ENCODE results near the gene UBE2H.
A peak's percentile ranks its signal among the peaks of the same experiment; 100 is the strongest.
"Not testable (repeated sequence)": the region's sequence is repeated elsewhere in the genome, so short reads cannot be mapped to it uniquely, and the experiment has no call there.

Gene UBE2H

DNA sequence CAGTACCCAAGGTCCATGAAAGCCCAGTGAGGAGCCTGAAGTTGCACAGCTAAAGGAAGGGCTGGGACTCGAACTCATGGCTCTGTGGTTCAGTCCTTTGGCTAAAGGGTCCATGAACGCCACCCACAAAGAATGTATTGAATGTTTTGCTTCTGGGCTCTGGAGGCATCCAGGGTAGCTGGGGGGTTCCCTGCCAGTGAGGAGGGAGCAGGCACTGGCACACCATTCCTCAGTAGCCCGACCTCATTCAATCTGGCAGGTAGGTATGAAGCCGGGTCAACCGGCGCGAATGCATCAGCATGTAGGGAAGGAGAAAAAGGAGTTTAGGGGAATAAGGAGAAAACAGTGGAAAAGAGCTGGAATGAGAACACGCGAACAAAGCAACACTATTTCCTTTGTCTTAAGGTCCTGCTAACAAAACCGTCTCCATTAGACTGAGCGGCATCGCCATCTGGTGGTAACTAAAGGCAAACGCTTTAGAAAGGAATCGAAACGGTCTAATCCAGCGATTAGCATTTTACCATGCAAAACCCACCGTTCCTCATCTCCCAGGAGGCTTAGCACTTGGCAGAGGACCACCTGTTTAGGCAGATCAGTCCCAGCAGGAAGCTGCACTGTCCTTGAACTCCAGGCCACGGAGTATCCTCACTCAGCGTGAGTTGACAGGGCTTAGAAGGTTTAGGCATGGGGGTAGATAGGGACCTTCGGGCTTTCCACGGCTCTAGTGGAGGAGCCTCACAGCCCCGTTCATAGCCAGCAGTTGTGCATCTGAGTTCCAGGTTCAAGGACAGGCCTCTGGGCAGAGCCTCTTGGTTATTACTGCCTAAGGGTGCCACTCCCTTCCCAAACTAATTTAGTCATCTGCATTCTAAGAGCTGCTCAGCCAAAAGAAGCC, 122.8 kb downstream of the UBE2H start:
- Histone ChIP-seq H3K4me3 (ENCODE audit: low read length) (no peak overlapping the region), H3K27me3 (ENCODE audit: control insufficient read depth, insufficient read depth, low read length) (no peaks in the 10 kb centered on the region), H3K9ac (ENCODE audit: low read length) (no peak overlapping the region), H3K9me3 (ENCODE audit: control insufficient read depth, low read length) (no peaks in the 10 kb centered on the region), H3K36me3 (ENCODE audit: control insufficient read depth, insufficient read depth, low read length) (no peaks in the 10 kb centered on the region), H3K4me1 (ENCODE audit: control insufficient read depth, insufficient read depth, low read length) (peaks cover 27% of the 10 kb centered on the region)

DNA sequence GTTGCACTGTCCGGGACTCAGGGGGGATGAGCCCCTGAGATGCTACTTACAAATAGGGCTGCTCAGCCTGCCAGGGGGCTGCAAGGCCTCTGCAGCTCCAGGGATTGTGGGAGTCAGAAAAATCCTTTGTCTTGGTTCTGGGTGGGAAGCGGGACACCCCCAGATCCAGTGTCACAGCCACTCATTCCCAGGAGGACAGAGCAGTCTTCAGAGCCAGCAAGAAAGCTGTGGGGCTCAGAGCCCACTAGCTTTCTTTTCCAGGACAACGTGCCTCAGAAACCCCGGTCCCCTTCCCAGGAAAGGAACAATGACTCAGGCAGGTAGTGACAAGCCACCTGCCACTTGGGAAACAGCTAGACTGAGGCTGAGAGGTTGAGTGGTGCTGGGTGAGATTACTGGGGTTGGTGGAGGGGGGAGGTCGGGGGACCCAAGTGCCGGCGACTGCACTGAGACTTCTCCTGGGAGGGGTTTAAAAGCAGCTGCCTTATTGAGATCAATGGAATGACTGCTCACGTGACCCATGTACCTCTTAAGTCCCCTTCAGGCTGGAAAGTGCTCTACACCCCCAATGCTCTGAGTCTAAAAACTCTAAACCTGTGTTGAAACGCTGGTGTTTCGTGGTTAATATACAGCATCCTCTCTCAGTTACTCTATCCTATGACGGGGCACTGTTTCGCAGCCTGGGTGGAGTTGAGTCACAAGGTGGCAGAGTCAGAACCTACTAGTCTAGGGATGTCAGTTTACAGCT, 123.6 kb downstream of the UBE2H start:
- Histone ChIP-seq H3K9ac (ENCODE audit: low read length) (no peak overlapping the region), H3K9me3 (ENCODE audit: control insufficient read depth, low read length) (no peaks in the 10 kb centered on the region), H3K36me3 (ENCODE audit: control insufficient read depth, insufficient read depth, low read length) (no peaks in the 10 kb centered on the region), H3K27me3 (ENCODE audit: control insufficient read depth, insufficient read depth, low read length) (no peaks in the 10 kb centered on the region), H3K4me3 (ENCODE audit: low read length) (no peak overlapping the region), H3K4me1 (ENCODE audit: control insufficient read depth, insufficient read depth, low read length) (peaks cover 27% of the 10 kb centered on the region)

DNA sequence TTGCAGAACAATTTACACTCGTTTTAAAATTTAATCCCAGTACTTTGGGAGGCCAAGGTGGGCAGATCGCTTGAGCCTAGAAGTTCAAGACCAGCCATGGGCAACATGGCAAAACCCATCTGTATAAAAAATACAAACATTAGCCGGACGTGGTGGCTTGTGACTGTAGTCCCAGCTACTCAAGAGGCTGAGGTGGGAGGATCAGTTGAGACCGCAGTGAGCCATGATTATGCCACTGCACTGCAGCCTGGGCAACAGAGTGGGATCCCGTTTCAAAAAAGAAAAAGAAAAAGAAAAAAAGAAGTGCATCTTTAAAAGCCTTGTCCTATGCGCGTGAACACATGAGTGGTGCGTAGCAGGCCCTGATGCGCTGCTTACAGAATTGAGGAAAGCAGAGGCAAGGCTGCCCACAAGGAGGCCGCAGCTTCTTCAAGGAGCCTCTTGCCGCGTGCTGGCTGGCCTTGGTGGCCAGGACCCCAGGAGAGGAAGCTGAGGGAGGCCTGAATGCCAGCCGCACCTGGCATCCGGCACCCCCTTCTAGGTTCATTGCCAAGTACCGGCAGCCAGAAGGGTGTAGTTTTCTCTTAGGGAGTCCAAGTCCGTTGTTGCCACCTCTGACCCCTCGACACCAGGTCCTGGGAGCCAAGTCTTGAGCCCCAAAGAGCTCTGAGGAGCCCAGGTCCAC, 124.5 kb downstream of the UBE2H start:
- Histone ChIP-seq H3K9me3 (ENCODE audit: control insufficient read depth, low read length) (no peaks in the 10 kb centered on the region), H3K4me3 (ENCODE audit: low read length) (no peak overlapping the region), H3K4me1 (ENCODE audit: control insufficient read depth, insufficient read depth, low read length) (peaks cover 27% of the 10 kb centered on the region), H3K9ac (ENCODE audit: low read length) (no peak overlapping the region), H3K27me3 (ENCODE audit: control insufficient read depth, insufficient read depth, low read length) (no peaks in the 10 kb centered on the region), H3K36me3 (ENCODE audit: control insufficient read depth, insufficient read depth, low read length) (no peaks in the 10 kb centered on the region)

DNA sequence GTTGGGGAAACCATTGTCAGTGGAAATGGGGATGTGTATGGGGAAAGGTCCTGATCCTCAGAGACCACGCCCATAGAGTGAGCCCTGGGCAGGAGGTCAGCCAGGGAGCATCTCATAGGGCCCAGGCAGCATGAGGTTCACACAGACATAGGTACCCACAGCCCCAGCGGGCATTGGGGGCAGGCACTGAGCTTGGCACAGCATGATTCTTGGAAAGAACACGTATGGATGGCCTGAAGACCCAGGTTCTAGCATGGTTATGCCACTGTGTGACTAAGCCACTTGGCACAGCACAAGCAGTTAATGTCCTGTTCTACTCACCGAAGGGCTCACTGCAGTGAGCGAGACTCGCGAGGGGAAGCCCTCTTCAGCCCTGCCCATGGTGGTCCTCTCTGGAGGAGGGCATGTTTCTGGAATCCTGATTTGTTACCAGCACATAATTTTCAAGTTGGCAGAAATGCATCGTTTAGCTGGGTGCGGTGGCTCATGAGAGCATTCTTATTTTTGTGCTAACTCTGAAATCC, 125.2 kb downstream of the UBE2H start:
- Histone ChIP-seq H3K4me1 (ENCODE audit: control insufficient read depth, insufficient read depth, low read length) (peaks cover 27% of the 10 kb centered on the region), H3K4me3 (ENCODE audit: low read length) (no peak overlapping the region), H3K36me3 (ENCODE audit: control insufficient read depth, insufficient read depth, low read length) (no peaks in the 10 kb centered on the region), H3K27me3 (ENCODE audit: control insufficient read depth, insufficient read depth, low read length) (no peaks in the 10 kb centered on the region), H3K9me3 (ENCODE audit: control insufficient read depth, low read length) (no peaks in the 10 kb centered on the region), H3K9ac (ENCODE audit: low read length) (no peak overlapping the region)

DNA sequence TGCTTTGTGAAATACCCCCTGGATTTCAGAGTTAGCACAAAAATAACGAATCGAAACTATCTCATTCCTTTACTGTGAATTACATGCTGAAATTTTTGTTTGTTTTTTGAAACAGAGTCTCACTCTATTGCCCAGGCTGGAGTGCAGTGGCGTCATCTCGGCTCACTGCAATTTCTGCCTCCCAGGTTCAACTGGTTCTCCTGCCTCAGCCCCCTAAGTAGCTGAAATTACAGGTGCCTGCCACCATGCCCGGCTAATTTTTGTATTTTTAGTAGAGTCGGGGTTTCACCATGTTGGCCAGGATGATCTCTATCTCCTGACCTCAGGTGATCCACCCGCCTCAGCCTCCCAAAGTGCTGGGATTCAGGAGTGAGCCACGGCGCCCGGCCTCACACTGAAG, 125.9 kb downstream of the UBE2H start:
- H3K4me1 ChIP-seq (ENCODE audit: control insufficient read depth, insufficient read depth, low read length), result peaks cover 20% of the 10 kb centered on the region
- not testable (repeated sequence) for H3K9ac ChIP-seq (ENCODE audit: low read length); H3K4me3 ChIP-seq (ENCODE audit: low read length); H3K9me3 ChIP-seq (ENCODE audit: control insufficient read depth, low read length); H3K36me3 ChIP-seq (ENCODE audit: control insufficient read depth, insufficient read depth, low read length); H3K27me3 ChIP-seq (ENCODE audit: control insufficient read depth, insufficient read depth, low read length)

DNA sequence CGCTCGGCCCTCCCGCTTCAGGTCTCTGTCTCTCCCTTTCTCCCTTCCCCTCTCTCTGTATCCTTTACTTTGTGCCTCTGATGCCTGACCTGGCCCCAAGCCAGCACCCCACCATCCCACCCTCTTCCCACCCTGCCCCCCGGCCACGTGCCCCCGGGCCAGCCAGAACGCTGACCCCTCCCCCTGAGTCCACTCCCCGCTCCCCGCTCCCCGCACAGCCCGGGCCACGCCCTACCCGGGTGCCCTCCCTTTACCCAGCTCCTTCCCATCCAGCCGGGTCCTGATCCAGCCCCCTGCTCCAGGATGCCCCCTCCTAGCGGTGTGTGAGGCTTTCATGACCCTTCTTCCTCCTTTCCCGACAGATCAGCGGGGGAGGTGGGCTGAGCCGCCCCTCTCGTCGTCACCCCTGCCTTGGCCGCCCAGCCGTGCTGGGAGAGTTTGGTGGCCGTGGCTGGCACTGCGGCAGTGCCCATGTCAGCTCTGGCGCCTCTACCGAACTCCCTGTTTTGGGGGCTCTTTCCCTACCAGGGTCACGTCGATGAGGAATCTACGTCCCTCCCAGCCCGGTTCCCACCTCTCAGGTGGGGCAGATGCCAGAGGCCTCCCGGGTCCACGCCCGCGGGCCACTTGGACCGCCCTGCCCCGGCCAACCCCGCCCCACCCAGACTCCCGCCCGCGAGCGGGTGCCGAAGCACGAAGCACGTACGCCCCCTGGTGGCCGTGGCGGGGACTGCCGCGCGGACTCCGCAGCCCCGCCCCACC, 127.4 kb downstream of the UBE2H start:
- peaks cover 13% of the 10 kb centered on the region for H3K4me1 ChIP-seq (ENCODE audit: control insufficient read depth, insufficient read depth, low read length)
- H3K27me3 ChIP-seq (ENCODE audit: control insufficient read depth, insufficient read depth, low read length), result no peaks in the 10 kb centered on the region
- H3K9me3 ChIP-seq (ENCODE audit: control insufficient read depth, low read length), result no peaks in the 10 kb centered on the region
- no peaks in the 10 kb centered on the region for H3K36me3 ChIP-seq (ENCODE audit: control insufficient read depth, insufficient read depth, low read length)
- peak overlapping the region; percentile 39 for H3K9ac ChIP-seq (ENCODE audit: low read length)
- peak overlapping the region; percentile 4 for H3K4me3 ChIP-seq (ENCODE audit: low read length)

DNA sequence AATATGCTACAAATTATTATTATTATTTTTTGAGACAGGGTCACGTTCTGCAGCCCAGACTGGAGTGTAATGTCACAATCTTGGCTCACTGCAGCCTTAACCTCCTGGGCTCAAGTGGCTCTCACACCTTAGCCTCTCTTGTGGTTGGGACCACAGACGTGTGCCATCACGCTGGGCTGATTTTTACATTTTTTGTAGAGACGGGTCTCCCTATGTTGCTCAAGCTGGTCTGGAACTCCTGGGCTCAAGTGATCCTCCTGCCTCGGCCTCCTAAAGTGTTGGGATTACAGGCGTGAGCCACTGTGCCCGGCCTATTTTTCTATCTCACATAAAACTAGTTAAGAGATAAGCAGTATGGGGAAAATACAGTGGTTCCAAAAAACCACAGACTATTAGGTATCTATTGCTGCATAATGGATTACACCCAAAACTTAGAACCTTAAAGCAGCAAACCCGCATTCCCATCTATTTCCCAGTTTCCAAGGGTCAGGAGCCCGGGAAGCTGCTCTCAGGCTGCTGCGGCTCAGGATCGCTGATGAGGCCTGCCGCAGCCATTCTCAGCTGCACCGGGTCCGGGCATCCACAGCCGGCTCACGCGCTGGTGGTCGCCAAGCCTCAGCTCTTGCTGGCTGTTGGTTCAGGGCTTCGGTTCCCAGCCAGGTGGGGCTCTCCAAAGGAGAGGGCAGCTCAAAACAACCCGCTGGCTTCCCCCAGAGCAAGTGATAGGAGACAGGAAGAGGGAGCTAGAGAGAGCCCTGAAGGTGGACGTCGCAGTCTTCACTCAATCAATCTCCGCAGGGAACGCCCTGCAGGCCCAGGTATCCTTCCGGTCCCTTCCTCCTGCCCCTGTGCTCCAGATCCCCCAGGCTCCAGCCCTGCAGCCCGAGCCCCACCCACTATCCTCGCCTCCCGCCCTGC, 128.2 kb downstream of the UBE2H start:
- Histone ChIP-seq H3K9ac (ENCODE audit: low read length) (no peak overlapping the region), H3K36me3 (ENCODE audit: control insufficient read depth, insufficient read depth, low read length) (no peaks in the 10 kb centered on the region), H3K27me3 (ENCODE audit: control insufficient read depth, insufficient read depth, low read length) (no peaks in the 10 kb centered on the region), H3K9me3 (ENCODE audit: control insufficient read depth, low read length) (no peaks in the 10 kb centered on the region), H3K4me1 (ENCODE audit: control insufficient read depth, insufficient read depth, low read length) (peaks cover 6% of the 10 kb centered on the region), H3K4me3 (ENCODE audit: low read length) (no peak overlapping the region)

DNA sequence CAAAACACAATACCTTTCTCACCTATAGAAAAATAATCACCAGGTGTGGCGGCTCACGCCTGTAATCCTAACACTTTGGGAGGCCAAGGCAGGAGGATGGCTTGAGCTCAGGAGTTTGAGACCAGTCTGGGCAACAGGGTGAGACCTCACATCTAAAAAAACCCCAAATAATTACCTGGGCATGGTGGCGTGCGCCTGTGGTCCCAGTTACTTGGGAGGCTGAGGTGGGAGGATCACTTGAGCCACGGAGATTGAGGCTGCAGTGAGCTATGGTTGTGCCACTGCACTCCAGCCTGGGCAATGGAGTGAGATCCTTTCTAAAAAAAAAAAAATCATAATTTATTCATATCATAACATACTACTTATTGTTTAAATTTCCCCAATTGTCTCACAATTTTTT, 129.6 kb downstream of the UBE2H start:
- H3K9ac ChIP-seq (ENCODE audit: low read length); H3K27me3 ChIP-seq (ENCODE audit: control insufficient read depth, insufficient read depth, low read length); H3K4me1 ChIP-seq (ENCODE audit: control insufficient read depth, insufficient read depth, low read length); H3K4me3 ChIP-seq (ENCODE audit: low read length); H3K9me3 ChIP-seq (ENCODE audit: control insufficient read depth, low read length); H3K36me3 ChIP-seq (ENCODE audit: control insufficient read depth, insufficient read depth, low read length): not testable (repeated sequence)

DNA sequence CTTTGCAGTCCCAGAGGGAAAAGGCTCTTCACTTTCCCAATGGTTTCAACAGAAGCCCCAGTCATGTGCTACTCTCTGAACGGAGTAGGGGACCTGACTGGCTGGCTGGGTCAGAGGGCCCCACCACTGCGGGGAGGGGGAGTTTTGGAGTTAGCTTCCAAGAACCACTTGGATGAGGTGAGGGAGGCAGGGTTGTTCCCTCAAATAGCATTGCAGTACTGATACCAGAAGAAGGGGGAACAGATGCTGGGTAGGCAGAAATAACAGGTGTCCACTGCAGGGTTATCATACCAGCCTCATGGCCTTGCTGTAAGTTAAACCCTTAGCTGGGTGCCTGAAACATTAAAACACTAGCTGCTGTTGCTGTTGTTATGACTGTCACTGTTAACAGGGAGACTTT, 131.3 kb downstream of the UBE2H start:
- Histone ChIP-seq H3K4me3 (ENCODE audit: low read length) (no peak overlapping the region), H3K9me3 (ENCODE audit: control insufficient read depth, low read length) (no peaks in the 10 kb centered on the region), H3K36me3 (ENCODE audit: control insufficient read depth, insufficient read depth, low read length) (no peaks in the 10 kb centered on the region), H3K27me3 (ENCODE audit: control insufficient read depth, insufficient read depth, low read length) (no peaks in the 10 kb centered on the region), H3K4me1 (ENCODE audit: control insufficient read depth, insufficient read depth, low read length) (peaks cover 6% of the 10 kb centered on the region), H3K9ac (ENCODE audit: low read length) (no peak overlapping the region)

DNA sequence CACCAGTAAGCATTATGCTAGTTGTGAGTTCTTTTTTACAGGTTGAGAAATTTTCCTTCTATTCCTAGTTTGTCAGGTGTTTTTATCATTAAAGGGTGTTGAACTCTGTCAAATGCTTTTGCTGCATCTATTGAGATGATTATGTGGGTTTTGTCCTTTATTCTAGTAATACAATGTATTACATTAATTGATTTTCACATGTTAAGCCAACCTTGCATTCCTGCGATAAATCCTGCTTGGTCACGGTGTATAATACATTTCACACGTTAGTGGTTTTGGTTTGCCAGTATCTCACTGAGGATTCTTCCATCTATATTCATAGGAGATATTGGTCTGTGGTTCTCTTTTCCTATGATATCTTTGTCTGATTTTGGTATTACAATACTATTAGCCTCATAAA, 136.0 kb downstream of the UBE2H start:
- Histone ChIP-seq H3K9ac (ENCODE audit: low read length) (no peak overlapping the region), H3K36me3 (ENCODE audit: control insufficient read depth, insufficient read depth, low read length) (no peaks in the 10 kb centered on the region), H3K4me3 (ENCODE audit: low read length) (no peak overlapping the region), H3K4me1 (ENCODE audit: control insufficient read depth, insufficient read depth, low read length) (no peaks in the 10 kb centered on the region), H3K27me3 (ENCODE audit: control insufficient read depth, insufficient read depth, low read length) (no peaks in the 10 kb centered on the region), H3K9me3 (ENCODE audit: control insufficient read depth, low read length) (no peaks in the 10 kb centered on the region)

DNA sequence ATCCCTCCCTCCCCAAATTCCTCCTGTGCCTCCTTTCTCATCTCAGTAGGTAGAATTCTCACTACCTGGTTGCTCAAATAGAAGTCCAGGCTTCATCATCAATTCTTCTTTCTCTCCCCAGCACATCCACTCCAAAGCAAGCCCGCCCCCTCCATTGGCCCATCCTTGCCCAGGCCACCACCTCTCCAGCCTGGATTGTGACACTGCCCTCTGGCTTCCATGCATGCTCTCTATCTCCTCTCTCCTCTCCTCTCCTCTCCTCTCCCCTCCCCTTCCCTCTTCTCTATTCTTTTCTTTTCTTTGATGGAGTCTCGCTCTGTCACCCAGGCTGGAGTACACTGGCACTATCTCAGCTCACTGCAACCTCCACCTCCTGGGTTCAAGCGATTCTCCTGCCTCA, 144.9 kb downstream of the UBE2H start:
- Histone ChIP-seq H3K9ac (ENCODE audit: low read length) (no peak overlapping the region), H3K4me1 (ENCODE audit: control insufficient read depth, insufficient read depth, low read length) (peaks cover 3% of the 10 kb centered on the region), H3K36me3 (ENCODE audit: control insufficient read depth, insufficient read depth, low read length) (no peaks in the 10 kb centered on the region), H3K4me3 (ENCODE audit: low read length) (no peak overlapping the region), H3K9me3 (ENCODE audit: control insufficient read depth, low read length) (no peaks in the 10 kb centered on the region), H3K27me3 (ENCODE audit: control insufficient read depth, insufficient read depth, low read length) (no peaks in the 10 kb centered on the region)
